ENCODE data around the gene DCP1B. TPM values are rescaled to one million over a fixed set of nuclear protein-coding genes. Genes with fewer than 3 reads are reported as not detected.

The DCP1B gene
- polyA plus RNA-seq, 4 donors: 28.7 to 31.5 (median 29.7) TPM

- no peak for DNase-seq (ENCODE audit: low read depth in 4 of 4, low spot score in 2 of 4)
Measured at GRCh38 chr12:1911598-1912575, 92.4 kb downstream of the DCP1B start.

- DNase-seq (ENCODE audit: low read depth in 4 of 4, low spot score in 2 of 4): no peak
Measured at GRCh38 chr12:1910468-1910867, 93.8 kb downstream of the DCP1B start.

GRCh38 chr12:1908758-1909157 lies 95.5 kb downstream of the DCP1B start:
- no peak for DNase-seq (ENCODE audit: low read depth in 4 of 4, low spot score in 2 of 4)

- no peak for DNase-seq (ENCODE audit: low read depth in 4 of 4, low spot score in 2 of 4)
Measured at GRCh38 chr12:1907652-1908611, 96.3 kb downstream of the DCP1B start.

- no peak for DNase-seq (ENCODE audit: low read depth in 4 of 4, low spot score in 2 of 4)
Measured at GRCh38 chr12:1906579-1906978, 97.7 kb downstream of the DCP1B start.

- DNase-seq (ENCODE audit: low read depth in 4 of 4, low spot score in 2 of 4): no peak
Measured at GRCh38 chr12:1904875-1905274, 99.4 kb downstream of the DCP1B start.

- no peak for DNase-seq (ENCODE audit: low read depth in 4 of 4, low spot score in 2 of 4)
Measured at GRCh38 chr12:1896964-1897363, 107.3 kb downstream of the DCP1B start.

Other genes with a start within 250 kb of the DCP1B start
- gene LRTM2, start 183.9 kb downstream of the DCP1B start, polyA plus RNA-seq (ENCODE audit: insufficient read length in 4 of 4): under 1 TPM; 0.37 to 0.90 (median 0.57) TPM
- 1 to 10 TPM; 1.7 to 2.6 (median 2.5) TPM for gene CACNA2D4, start 85.8 kb downstream of the DCP1B start, polyA plus RNA-seq (ENCODE audit: insufficient read length in 4 of 4)
- gene CACNA1C, start 48.5 kb upstream of the DCP1B start, polyA plus RNA-seq (ENCODE audit: insufficient read length in 4 of 4): 10 to 100 TPM in 2 of 4 donors, 1 to 10 TPM in 2; 6.4 to 13.1 (median 8.9) TPM